Epithelial cell of proximal tubule (primary cell): ENCODE data around the gene SUPT20H. TPM values are rescaled to one million over a fixed set of nuclear protein-coding genes. Genes with fewer than 3 reads are reported as not detected.

ENCODE experiments used
- DNase-seq: peaks from one replicate; pipeline ENCODE4 v3.0.0-alpha.2; 2011; ENCODE audit warnings: low read depth
- H3K4me3 ChIP-seq: 2 replicates; pipeline ENCODE4 v1.5.1; 2011; ENCODE audit warnings: low read depth, mild to moderate bottlenecking, low read length
- total RNA-seq: library from RNA; depleted of rRNA; stranded (reverse); fragments of >200 nt; gene quantifications from 2 replicates; pipeline ENCODE4 v1.2.3, GENCODE V29; 2015
- TF ChIP-seq, protein P1 (sequence below): conservative IDR thresholded peaks from 2 replicates; pipeline ENCODE4 v1.5.1; 2012; ENCODE audit warnings: low read depth, mild to moderate bottlenecking, low read length

Gene SUPT20H
- total RNA-seq, 1 donor from 2014 or later, result 41.4 TPM

DNA sequence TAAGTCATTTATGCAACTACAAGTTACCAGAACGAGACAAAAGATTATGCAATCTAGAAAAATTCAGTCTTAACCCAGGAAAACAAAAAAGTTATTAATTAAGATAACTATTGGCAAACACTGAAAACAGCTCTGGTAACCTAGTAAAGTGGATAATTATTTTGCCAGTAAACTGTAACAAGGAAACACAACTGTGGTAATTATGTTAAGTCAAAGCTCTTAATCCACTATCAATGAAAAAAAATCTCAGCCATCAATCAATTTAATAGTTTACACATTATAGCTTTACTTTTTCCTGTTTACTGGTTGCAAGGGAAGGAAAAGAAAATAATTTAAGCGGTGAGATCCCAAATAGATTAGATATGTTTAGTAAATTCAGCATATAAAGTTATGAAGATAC is 47.7 kb downstream of the SUPT20H start:
- TF ChIP-seq, protein P1, sequence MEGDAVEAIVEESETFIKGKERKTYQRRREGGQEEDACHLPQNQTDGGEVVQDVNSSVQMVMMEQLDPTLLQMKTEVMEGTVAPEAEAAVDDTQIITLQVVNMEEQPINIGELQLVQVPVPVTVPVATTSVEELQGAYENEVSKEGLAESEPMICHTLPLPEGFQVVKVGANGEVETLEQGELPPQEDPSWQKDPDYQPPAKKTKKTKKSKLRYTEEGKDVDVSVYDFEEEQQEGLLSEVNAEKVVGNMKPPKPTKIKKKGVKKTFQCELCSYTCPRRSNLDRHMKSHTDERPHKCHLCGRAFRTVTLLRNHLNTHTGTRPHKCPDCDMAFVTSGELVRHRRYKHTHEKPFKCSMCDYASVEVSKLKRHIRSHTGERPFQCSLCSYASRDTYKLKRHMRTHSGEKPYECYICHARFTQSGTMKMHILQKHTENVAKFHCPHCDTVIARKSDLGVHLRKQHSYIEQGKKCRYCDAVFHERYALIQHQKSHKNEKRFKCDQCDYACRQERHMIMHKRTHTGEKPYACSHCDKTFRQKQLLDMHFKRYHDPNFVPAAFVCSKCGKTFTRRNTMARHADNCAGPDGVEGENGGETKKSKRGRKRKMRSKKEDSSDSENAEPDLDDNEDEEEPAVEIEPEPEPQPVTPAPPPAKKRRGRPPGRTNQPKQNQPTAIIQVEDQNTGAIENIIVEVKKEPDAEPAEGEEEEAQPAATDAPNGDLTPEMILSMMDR, result no peak
- DNase-seq, result no peak
- H3K4me3 ChIP-seq, result no peak overlapping the region

DNA sequence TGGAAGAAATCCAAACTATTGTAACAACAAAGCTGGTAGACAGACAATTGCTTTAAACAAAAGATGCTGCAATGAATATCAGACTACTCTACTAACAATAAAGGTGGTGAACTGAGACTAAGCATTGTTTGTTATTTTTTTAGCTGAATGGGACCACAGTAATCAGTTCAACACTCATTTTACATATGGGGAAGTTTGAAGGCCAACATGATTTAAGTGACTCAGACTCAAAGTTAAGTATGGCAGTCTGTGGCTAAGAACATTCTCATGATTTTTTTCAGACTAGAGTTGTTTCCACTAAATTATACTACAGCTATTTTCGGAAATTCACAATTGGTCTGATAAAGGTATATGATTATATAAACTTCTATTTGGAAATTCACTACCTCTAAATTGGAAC is 48.5 kb downstream of the SUPT20H start:
- TF ChIP-seq, protein P1, result no peak
- no peak for DNase-seq
- H3K4me3 ChIP-seq, result no peak overlapping the region

DNA sequence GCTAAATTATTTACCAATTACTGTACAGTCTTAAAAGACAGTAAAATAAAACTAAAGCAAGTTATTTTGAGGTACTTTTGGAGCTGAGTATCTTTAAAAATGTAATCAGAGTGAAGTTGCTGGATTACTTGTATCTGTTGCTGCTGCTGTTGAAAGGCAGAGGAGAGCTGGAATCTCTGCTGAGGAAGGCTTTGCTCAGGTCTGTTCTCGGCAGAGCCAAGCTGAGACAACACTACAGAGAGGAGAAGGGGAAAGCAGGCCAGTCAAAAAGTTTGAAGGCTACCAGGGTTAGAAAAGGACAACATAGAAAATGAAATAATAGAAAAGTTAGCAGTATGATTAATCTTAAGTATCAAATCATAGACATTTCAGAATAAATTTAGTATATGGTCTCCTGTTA is 49.1 kb downstream of the SUPT20H start:
- DNase-seq, result no peak
- TF ChIP-seq, protein P1, result no peak
- no peak overlapping the region for H3K4me3 ChIP-seq

DNA sequence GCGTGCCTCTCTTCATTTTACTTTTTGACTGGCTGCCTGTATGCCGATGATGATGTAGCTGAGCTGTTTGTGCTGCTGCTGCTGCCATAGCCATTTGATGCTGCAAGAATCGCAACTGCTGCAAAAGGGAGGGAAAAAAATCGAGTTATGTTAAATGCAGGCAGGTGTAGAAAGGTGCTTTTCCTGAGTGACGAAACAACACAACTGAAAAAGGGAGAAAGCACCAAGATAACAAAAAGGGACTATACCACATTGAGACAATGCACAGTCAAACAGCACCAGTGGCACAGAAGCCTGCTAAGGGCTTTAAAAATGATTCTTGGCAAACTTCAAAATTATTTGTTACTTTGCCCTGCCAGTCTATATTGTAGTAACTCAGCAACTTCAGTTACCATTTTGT is 49.8 kb downstream of the SUPT20H start:
- TF ChIP-seq, protein P1, result no peak
- H3K4me3 ChIP-seq, result no peak overlapping the region
- DNase-seq, result no peak

DNA sequence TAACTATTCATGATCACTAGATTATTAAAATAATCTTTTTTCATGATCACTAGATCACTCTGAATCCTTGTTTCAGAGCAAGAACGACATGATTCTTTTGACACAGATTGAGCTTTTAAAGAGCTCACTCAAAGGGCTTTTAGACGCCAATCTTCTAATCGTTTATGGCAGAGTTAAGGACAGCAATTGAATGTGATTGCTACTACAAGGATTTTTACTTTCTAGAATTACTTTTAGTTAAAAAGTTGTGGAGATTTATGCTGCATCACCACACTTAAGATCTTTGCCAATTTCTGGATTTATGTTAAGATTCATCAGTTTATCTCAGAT is 57.6 kb downstream of the SUPT20H start:
- H3K4me3 ChIP-seq, result peak overlapping the region; percentile 92
- TF ChIP-seq, protein P1, result no peak
- no peak for DNase-seq

DNA sequence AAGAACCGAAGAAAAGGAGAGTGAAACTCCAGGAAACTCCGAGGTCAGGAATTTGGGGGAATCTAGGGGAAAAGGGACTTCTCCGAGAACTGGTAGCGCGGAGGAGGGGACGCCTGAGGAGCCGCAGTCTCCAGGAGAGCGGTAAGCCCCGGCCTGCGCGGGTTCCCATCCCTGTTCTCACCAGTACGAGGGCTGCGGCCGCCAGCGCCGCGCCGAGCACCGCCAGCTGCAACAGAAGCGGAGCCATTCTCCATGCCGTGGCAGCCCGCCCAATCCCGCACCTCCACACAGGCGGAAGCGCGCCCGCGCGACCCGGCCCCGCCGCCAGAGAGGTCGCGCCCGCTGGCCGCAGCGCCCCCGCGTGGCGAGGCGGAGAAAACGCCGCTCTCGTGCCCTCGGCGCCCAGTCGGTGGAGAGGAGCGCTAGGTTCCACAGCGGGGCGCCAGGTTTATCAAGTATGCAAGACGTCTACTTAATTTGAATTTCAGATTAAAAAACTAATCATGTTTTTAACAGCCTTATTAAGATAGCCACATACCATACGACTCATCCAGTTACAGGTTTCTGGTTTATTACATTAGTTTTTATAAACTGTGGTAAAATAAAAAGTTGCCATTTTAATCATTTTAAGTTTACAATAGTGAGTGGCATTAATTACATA is 60.3 kb downstream of the SUPT20H start, which contains the start of gene ALG5:
ALG5 (minus strand) TSS at position 287 of the 661 bp plus-strand sequence; CDS start at position 247, 40 bp downstream.
- no peak for DNase-seq
- H3K4me3 ChIP-seq, result peak within 1 kb of the TSS; percentile 92
- TF ChIP-seq, protein P1, result peak; percentile 82

DNA sequence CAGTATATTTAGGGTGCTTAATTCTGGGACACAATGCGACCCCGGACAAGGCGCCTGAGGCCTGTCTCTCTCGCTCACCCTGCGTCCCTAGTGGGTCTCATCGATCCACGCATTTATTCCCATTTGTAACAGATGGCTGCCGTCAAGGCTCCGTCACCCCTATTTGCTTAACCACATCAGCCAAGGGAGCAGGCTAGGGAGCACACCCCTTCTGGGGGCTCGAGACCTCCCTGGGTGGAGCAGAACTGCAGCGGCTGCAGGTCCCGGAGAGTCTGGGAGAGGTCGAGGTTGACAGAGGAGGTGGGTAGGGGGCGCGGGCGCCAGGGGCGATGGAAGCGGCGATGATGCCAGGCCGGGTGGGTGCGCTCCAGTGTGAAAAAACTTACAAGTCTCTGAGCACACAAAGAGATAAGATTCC is 60.9 kb downstream of the SUPT20H start:
- H3K4me3 ChIP-seq, result peak overlapping the region; percentile 92
- DNase-seq, result no peak
- TF ChIP-seq, protein P1, result no peak
